Mesodermal cell (in vitro differentiated cells): ENCODE data around the gene MSL3B.

Source experiments
- H3K27ac ChIP-seq: 2 replicates; pipeline ENCODE4 v1.7.0; 2013; ENCODE audit warnings: mild to moderate bottlenecking, low read depth, low read length, moderate library complexity; ENCODE audit not compliant: severe bottlenecking
- H3K36me3 ChIP-seq: 2 replicates; pipeline ENCODE4 v1.7.1; 2013; ENCODE audit warnings: mild to moderate bottlenecking, low read length, moderate library complexity; ENCODE audit not compliant: control insufficient read depth, insufficient read depth
- H3K4me1 ChIP-seq: one replicate; pipeline ENCODE4 v1.7.1; 2013; ENCODE audit warnings: mild to moderate bottlenecking, low read length; ENCODE audit not compliant: insufficient read depth, control insufficient read depth, poor library complexity, severe bottlenecking
- H3K4me3 ChIP-seq: 2 replicates; pipeline ENCODE4 v1.7.0; 2013; ENCODE audit warnings: low read length, control low read depth, mild to moderate bottlenecking; ENCODE audit not compliant: insufficient read depth, poor library complexity, severe bottlenecking; ENCODE audit errors: extremely low read depth
- H3K9me3 ChIP-seq: 2 replicates; pipeline ENCODE4 v1.7.1; 2013; ENCODE audit warnings: mild to moderate bottlenecking, low read length, moderate library complexity; ENCODE audit not compliant: control insufficient read depth
- WGBS, 2 experiments: methylation state at CpG; one replicate each; pipeline ENCODE4 v1.1.5; 2013; ENCODE audit warnings: missing lambda C conversion rate in 2 of 2; ENCODE audit not compliant: insufficient coverage in 2 of 2; 5-methylcytosine and 5-hydroxymethylcytosine counted together

Gene MSL3B

DNA sequence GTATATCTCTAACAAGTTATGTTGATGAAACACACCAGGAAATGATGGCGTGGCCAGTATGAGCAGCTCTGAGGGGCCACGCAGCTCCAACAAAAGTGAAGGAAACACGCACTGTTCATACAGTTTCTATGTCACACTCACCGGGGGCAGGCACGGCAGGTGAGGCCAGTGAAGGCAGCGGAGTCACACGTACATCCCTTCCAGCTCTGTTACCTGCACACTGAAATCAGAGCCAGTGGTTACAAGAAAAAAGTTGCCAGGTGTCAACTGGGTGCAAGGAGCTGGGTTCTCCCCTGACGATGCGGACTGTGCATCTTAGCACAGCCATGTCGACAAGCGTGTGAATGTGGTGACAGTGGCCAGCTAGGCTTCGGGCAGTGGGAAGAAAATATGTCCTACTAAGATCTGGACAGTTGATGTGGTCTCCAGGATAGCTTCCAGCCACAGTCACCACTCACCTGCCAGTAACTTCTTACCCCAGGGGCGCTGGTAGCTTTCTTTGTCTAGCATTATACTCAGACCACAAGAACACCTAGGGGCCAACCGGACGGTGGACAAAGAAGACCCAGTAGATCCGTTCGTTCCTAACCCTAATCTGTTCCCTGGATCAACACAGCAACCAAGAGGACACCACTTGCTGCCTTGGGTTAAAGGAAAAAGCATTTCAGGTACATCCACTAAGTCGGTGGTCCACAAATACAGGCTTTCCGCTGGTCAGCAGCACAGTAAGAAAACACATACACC, 23.9 kb downstream of the MSL3B start:
- peaks cover 3% of the 10 kb centered on the region for H3K4me1 ChIP-seq
- WGBS, 2 experiments, result 86 to 91% methylated on average over 12 to 19 of the region's 19 CpGs
- H3K4me3 ChIP-seq, result no peak overlapping the region
- H3K27ac ChIP-seq, result no peak overlapping the region
- peaks cover 100% of the 10 kb centered on the region for H3K36me3 ChIP-seq
- no peaks in the 10 kb centered on the region for H3K9me3 ChIP-seq

DNA sequence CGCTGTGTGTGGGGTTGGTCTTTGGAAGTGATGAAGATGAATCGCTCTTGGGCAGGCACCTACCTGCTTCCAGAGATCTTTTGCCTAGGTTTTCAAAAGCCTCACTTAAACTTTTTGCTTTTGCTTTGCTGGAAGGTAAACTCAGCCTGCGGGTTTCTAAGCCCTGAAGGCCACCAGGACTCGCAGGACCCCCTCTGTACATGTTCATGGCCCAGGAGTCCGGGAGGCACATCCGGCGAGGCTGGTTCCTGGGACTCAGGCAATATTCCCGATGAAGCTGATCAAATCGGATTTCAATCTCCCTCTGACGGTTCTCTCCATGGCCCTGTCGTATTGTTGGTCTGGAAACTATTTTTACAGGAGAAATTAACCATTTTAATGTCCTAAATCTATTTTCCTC, 27.0 kb downstream of the MSL3B start:
- peaks cover 3% of the 10 kb centered on the region for H3K4me1 ChIP-seq
- 88 to 92% methylated on average over 7 to 9 of the region's 11 CpGs for WGBS, 2 experiments
- H3K36me3 ChIP-seq, result peaks cover 100% of the 10 kb centered on the region
- no peak overlapping the region for H3K4me3 ChIP-seq
- no peaks in the 10 kb centered on the region for H3K9me3 ChIP-seq
- H3K27ac ChIP-seq, result no peak overlapping the region

DNA sequence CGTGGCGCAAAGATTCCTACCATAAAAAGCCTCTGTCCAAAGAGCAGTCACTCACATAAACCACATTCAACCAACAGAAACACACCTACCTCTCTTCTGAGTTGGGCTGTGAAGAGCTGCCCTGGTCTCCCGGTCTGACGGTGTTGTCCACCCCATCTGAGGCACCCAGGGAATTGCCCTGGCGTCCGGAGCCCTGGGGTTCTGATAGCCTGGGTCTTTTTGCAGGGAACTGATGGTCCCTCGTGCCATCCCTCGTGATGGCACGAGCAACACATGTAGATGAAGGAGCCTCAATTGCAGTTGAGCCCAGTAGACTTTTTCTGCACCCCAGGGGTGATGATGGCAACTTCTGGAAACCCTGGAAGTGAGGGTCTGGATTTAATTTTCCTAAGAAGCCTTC, 27.7 kb downstream of the MSL3B start:
- Histone ChIP-seq H3K4me3 (no peak overlapping the region), H3K27ac (no peak overlapping the region), H3K4me1 (peaks cover 3% of the 10 kb centered on the region), H3K9me3 (no peaks in the 10 kb centered on the region), H3K36me3 (peaks cover 100% of the 10 kb centered on the region)
- WGBS, 2 experiments, result 89 to 96% methylated on average over 9 of the region's 9 CpGs

DNA sequence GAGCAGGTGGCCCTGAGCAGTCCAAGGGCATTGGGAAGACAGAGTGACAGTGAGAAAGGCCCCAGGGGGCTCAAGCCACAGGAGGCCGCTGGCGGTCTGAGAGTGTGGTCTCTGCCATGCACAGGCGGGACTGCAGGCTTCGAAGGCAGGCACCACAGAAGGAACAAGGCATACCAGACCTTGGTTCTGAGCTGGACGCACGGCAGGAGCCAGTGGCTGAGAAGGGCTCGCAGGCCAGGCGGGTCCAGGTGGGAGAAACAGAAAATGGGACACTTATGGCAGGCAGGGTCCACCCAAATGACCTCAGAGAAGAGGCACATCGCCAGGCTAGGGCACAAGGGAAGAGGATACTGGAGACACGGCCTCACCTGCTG, 28.8 kb downstream of the MSL3B start:
- 93 to 96% methylated on average over 8 to 9 of the region's 10 CpGs for WGBS, 2 experiments
- peaks cover 100% of the 10 kb centered on the region for H3K36me3 ChIP-seq
- peaks cover 3% of the 10 kb centered on the region for H3K4me1 ChIP-seq
- H3K27ac ChIP-seq, result no peak overlapping the region
- no peak overlapping the region for H3K4me3 ChIP-seq
- no peaks in the 10 kb centered on the region for H3K9me3 ChIP-seq

DNA sequence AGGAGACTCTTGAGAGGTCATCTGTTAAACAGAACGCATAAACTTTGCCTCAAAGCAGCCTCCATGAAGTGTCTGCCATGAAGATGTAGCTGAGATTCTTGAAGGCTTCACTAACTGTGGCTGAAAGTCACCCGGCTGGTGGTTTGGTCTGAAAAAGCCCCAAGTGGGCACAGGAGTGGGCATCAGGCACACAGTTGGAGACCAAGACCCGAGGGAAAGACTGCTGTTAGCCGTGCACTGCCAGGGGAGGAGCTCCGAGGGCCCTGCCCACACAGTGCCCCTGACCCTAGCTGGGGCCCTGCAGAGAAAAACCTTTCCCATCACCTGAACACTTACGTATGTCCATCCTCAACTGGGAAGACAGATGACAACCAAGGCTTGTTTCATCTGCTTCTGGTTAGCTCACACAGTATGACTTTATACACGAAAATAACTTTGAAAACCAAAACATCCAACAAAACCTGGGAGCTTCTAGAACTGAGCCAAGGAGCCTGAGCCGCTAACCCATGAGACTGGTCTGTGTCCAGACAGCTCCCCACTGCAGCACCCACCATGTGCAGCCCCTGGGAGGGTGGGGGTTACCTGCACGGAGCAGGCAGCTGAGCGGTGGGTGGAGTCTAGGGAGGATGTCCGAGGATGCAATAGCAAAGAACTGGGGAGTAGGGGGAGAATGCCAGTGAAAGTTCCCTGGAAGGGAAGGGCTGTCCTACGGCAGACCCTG, 29.3 kb downstream of the MSL3B start:
- peaks cover 100% of the 10 kb centered on the region for H3K36me3 ChIP-seq
- H3K4me1 ChIP-seq, result peaks cover 3% of the 10 kb centered on the region
- no peak overlapping the region for H3K4me3 ChIP-seq
- H3K27ac ChIP-seq, result no peak overlapping the region
- 88 to 95% methylated on average over 7 to 8 of the region's 12 CpGs for WGBS, 2 experiments
- no peaks in the 10 kb centered on the region for H3K9me3 ChIP-seq

DNA sequence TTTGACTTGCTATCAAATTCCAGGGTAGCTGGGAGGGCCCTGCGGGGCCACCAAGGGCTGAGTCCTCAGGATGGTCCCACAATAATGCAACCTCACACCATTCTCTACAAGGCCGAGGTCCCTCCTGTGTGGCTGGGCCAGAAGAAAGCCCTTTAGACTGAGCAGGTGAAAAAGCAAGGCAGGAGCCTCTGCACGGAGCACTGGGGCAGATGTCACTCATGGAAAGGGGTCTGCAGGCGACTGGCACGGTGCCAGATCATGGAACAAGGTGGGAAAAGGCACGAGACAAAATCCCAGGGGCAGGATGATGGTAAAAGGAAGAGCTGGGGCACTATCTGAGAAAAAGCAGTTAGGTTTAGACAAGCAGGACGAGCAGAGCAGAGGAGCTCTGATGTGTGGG, 29.9 kb downstream of the MSL3B start:
- WGBS, 2 experiments, result 83 to 90% methylated on average over 6 to 7 of the region's 7 CpGs
- H3K36me3 ChIP-seq, result peaks cover 94% of the 10 kb centered on the region
- H3K4me1 ChIP-seq, result peaks cover 3% of the 10 kb centered on the region
- no peaks in the 10 kb centered on the region for H3K9me3 ChIP-seq
- no peak overlapping the region for H3K27ac ChIP-seq
- no peak overlapping the region for H3K4me3 ChIP-seq

DNA sequence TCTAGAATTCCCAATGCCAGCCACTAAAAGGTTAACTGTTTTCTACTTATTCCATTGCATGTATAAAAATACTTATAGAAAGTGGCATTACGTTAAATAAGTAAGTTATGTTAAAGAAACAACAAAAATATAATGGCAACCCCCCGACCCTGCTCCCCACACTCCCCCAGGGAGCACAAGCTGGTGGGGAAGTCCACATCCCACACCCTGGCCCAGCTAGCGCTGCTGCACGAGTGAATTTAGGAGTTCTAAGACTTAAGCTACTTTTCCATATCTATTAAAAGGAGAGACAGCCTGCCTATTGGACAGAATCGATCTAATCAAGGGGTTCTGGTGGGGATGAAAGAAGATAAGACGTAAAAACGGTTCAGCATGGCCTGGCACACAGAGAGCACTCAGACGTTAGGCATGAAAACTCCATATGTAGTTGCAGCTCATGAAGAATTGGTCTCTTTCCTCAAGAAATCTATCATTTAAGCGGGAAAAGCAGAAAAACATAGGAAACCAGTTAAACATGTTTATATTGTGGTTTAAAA, 30.4 kb downstream of the MSL3B start:
- peaks cover 3% of the 10 kb centered on the region for H3K4me1 ChIP-seq
- no peaks in the 10 kb centered on the region for H3K9me3 ChIP-seq
- H3K27ac ChIP-seq, result no peak overlapping the region
- peaks cover 89% of the 10 kb centered on the region for H3K36me3 ChIP-seq
- H3K4me3 ChIP-seq, result no peak overlapping the region
- WGBS, 2 experiments, result 97 to 100% methylated on average over 3 to 6 of the region's 9 CpGs

DNA sequence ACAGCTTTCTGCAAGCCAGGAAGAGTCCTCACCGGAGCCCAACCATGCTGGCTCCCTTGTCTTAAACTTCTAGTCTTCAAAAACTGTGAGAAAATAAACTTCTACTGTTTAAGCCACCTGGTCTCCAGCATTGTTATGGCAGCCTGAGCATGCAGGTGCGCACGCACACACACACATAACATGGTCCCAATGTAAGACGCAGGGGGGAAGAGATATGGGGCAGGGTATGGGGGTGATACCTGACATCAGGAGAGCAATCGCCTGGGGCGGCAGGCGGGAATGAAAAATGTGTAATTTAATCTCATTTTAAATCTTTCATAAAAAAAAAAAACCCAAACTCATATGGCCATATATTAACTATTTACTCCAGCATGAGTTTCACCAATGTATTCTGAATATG, 31.8 kb downstream of the MSL3B start:
- Histone ChIP-seq H3K4me3 (no peak overlapping the region), H3K9me3 (no peaks in the 10 kb centered on the region), H3K36me3 (peaks cover 75% of the 10 kb centered on the region), H3K4me1 (peaks cover 3% of the 10 kb centered on the region), H3K27ac (no peak overlapping the region)
- 80 to 100% methylated on average over 1 to 3 of the region's 7 CpGs for WGBS, 2 experiments

DNA sequence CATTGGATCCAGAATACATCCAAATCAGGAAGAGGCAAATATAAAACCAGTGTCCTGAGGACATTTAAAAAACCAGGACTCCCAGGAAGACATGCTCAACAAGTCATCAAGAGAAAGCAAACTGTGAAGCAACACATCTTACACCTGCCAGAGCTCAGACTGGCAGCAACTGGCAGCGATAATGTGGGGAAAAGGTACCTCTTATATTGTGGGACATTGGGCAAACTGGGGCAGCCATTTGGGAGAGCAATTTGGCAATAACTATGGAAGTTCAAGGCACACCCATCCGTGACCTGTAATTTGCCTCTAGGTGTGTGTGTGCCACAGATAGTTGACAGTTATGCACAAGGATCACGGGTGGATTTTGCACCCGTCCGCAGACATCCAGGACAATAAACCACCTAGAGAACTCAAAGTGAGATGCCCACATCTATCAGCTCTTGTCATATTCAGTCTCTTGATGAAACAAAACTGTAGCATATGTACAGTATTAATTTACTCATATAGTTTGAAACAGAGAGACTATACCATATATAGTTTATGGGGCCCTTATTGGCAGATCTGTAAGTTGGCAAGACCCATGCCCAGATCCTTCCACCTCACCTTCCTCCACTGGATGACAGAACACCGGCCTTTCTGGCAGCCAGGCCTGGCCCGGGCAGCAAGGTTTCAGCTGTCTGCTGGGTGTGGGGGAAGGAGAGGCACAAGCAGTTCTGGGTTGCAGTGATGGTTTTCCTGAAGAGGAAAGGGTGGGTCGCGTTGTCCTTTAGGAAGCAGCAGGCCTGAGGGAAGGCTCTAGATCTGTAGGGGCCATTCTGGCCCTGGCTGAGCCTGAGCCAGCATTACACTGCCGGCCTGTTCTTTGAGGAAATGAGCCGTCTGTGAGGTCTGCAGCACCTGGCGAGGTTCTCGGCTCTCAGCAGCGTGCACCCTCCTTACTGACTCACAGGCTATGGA, 32.7 kb downstream of the MSL3B start:
- peaks cover 66% of the 10 kb centered on the region for H3K36me3 ChIP-seq
- H3K27ac ChIP-seq, result no peak overlapping the region
- 97 to 98% methylated on average over 5 to 8 of the region's 14 CpGs for WGBS, 2 experiments
- peaks cover 3% of the 10 kb centered on the region for H3K4me1 ChIP-seq
- H3K4me3 ChIP-seq, result no peak overlapping the region
- H3K9me3 ChIP-seq, result no peaks in the 10 kb centered on the region

DNA sequence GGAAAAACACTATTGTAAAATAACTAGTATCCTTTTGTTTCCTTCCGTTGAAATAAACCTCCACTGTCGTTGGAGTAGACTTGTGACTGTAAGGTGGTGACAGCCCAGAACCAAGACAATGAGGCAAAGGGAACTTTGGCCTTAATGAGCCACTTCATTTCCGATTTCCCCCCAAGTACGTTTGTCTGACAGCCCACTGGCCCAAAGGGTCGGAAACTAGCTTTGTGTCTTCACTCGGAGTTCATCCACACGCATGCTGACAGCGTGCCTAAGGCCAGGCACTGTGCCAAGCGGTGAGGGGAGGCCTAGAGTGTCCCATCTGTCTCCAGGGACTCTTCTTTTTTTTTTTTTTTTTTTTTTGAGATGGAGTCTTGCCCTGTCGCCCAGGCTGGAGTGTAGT, 34.8 kb downstream of the MSL3B start:
- 93% methylated on average over 9 of the region's 10 CpGs for WGBS, 2 experiments
- Histone ChIP-seq H3K4me3 (no peak overlapping the region), H3K27ac (peak overlapping the region; percentile 10), H3K9me3 (no peaks in the 10 kb centered on the region), H3K4me1 (no peaks in the 10 kb centered on the region), H3K36me3 (peaks cover 45% of the 10 kb centered on the region)
